BLaER1 treated with 17β-estradiol and CSF1 and Interleukin-3, amounts not matched to agents 10 nM and 100 nM (cell line): Measurements from ENCODE around the gene GALNT2.

Experiments used
- H3K27ac ChIP-seq, 11 experiments: shearing (Covaris generic); formaldehyde crosslinking; 2 replicates each; pipeline ENCODE4 v1.8.1; 2022
- H3K27me3 ChIP-seq, 11 experiments: shearing (Covaris generic); formaldehyde crosslinking; 2 replicates each; pipeline ENCODE4 v1.8.1; 2022
- H3K36me3 ChIP-seq, 11 experiments: shearing (Covaris generic); formaldehyde crosslinking; 2 replicates each; pipeline ENCODE4 v1.8.1; 2022
- H3K4me1 ChIP-seq, 10 experiments: shearing (Covaris generic); formaldehyde crosslinking; 2 replicates each; pipeline ENCODE4 v1.8.1; 2022
- H3K4me2 ChIP-seq, 11 experiments: shearing (Covaris generic); formaldehyde crosslinking; 2 replicates each; pipeline ENCODE4 v1.8.1; 2022
- H3K4me3 ChIP-seq, 10 experiments: shearing (Covaris generic); formaldehyde crosslinking; 2 replicates each; pipeline ENCODE4 v1.8.1; 2022
- H3K9ac ChIP-seq, 11 experiments: shearing (Covaris generic); formaldehyde crosslinking; 2 replicates each; pipeline ENCODE4 v1.8.1; 2022
- H3K9me3 ChIP-seq, 11 experiments: shearing (Covaris generic); formaldehyde crosslinking; replicated peaks in 1 of 11; 2 replicates each; pipeline ENCODE4 v1.8.1; 2022
- H4K20me1 ChIP-seq, 11 experiments: shearing (Covaris generic); formaldehyde crosslinking; 2 replicates each; pipeline ENCODE4 v1.8.1; 2022
- Cebpa-rat ChIP-seq, 11 experiments: shearing (Covaris generic); IDR thresholded peaks; 2 replicates each; pipeline ENCODE4 v1.8.1; 2022

The GALNT2 gene

GRCh38 chr1:230224101-230224960, 157.3 kb downstream of the GALNT2 start:
- no peak overlapping the region for H3K9ac ChIP-seq
- peaks cover 22 to 63% (median 52%) of the 10 kb centered on the region in 10 experiments for H3K4me1 ChIP-seq
- no peak for TF ChIP-seq Cebpa-rat (IDR thresholded peaks at IDR 0.05)
- H3K27me3 ChIP-seq: no peaks in the 10 kb centered on the region
- no peak overlapping the region for H3K4me3 ChIP-seq
- H4K20me1 ChIP-seq: peaks cover 0 to 81% (median 9%) of the 10 kb centered on the region in 11 experiments; a peak in 12 of 22 replicates
- no peaks in the 10 kb centered on the region for H3K9me3 ChIP-seq
- peak overlapping the region in 3 of 11 experiments; percentile 2 to 39 (median 20); a peak in 3 of 22 replicates for H3K27ac ChIP-seq
- peak overlapping the region in 7 of 11 experiments; percentile 9 to 32 (median 14); a peak in 11 of 22 replicates for H3K4me2 ChIP-seq
- H3K36me3 ChIP-seq: peaks cover 0 to 59% (median 22%) of the 10 kb centered on the region in 11 experiments; a peak in 13 of 22 replicates

- Histone ChIP-seq H3K9me3 (no peaks in the 10 kb centered on the region), H3K9ac (no peak overlapping the region), H4K20me1 (peaks cover 0 to 84% (median 8%) of the 10 kb centered on the region in 11 experiments; a peak in 10 of 22 replicates), H3K27ac (no peak overlapping the region), H3K4me1 (peaks cover 13 to 63% (median 52%) of the 10 kb centered on the region in 10 experiments), H3K4me3 (no peak overlapping the region), H3K27me3 (no peaks in the 10 kb centered on the region), H3K4me2 (no peak overlapping the region), H3K36me3 (peaks cover 0 to 73% (median 22%) of the 10 kb centered on the region in 11 experiments; a peak in 13 of 22 replicates)
- no peak for TF ChIP-seq Cebpa-rat (IDR thresholded peaks at IDR 0.05)
Measured at GRCh38 chr1:230226007-230226800, 159.2 kb downstream of the GALNT2 start.

GRCh38 chr1:230226814-230227213, 159.8 kb downstream of the GALNT2 start:
- Histone ChIP-seq H3K27ac (no peak overlapping the region), H4K20me1 (peaks cover 0 to 84% (median 8%) of the 10 kb centered on the region in 11 experiments; a peak in 10 of 22 replicates), H3K27me3 (no peaks in the 10 kb centered on the region), H3K4me1 (peaks cover 16 to 64% (median 53%) of the 10 kb centered on the region in 10 experiments), H3K36me3 (peaks cover 0 to 75% (median 22%) of the 10 kb centered on the region in 11 experiments; a peak in 13 of 22 replicates), H3K9me3 (no peaks in the 10 kb centered on the region), H3K9ac (no peak overlapping the region), H3K4me3 (no peak overlapping the region), H3K4me2 (no peak overlapping the region)
- TF ChIP-seq Cebpa-rat (IDR thresholded peaks at IDR 0.05): no peak

GRCh38 chr1:230228236-230228897, 161.3 kb downstream of the GALNT2 start:
- Histone ChIP-seq H3K4me3 (no peak overlapping the region), H3K4me1 (peaks cover 26 to 67% (median 51%) of the 10 kb centered on the region in 10 experiments), H3K9ac (no peak overlapping the region), H3K4me2 (no peak overlapping the region), H4K20me1 (peaks cover 0 to 82% (median 8%) of the 10 kb centered on the region in 11 experiments; a peak in 10 of 22 replicates), H3K36me3 (peaks cover 0 to 78% (median 22%) of the 10 kb centered on the region in 11 experiments; a peak in 13 of 22 replicates), H3K9me3 (no peaks in the 10 kb centered on the region), H3K27ac (no peak overlapping the region), H3K27me3 (no peaks in the 10 kb centered on the region)
- no peak for TF ChIP-seq Cebpa-rat (IDR thresholded peaks at IDR 0.05)

GRCh38 chr1:230230273-230230672, 163.2 kb downstream of the GALNT2 start:
- Histone ChIP-seq H3K4me3 (no peak overlapping the region), H3K9ac (no peak overlapping the region), H3K27ac (no peak overlapping the region), H3K4me1 (peaks cover 35 to 53% (median 44%) of the 10 kb centered on the region in 10 experiments), H3K36me3 (peaks cover 0 to 80% (median 21%) of the 10 kb centered on the region in 11 experiments; a peak in 15 of 22 replicates), H3K27me3 (no peaks in the 10 kb centered on the region), H3K4me2 (peak overlapping the region in 8 of 11 experiments; percentile 64 to 85 (median 78); a peak in 13 of 22 replicates), H4K20me1 (peaks cover 0 to 83% (median 8%) of the 10 kb centered on the region in 11 experiments; a peak in 10 of 22 replicates), H3K9me3 (no peaks in the 10 kb centered on the region)
- no peak for TF ChIP-seq Cebpa-rat (IDR thresholded peaks at IDR 0.05)

GRCh38 chr1:230230948-230231773, 164.1 kb downstream of the GALNT2 start:
- Histone ChIP-seq H3K36me3 (peaks cover 5 to 80% (median 26%) of the 10 kb centered on the region in 11 experiments; a peak in 20 of 22 replicates), H3K9me3 (no peaks in the 10 kb centered on the region), H3K4me1 (peaks cover 33 to 52% (median 41%) of the 10 kb centered on the region in 10 experiments), H4K20me1 (peaks cover 0 to 82% (median 5%) of the 10 kb centered on the region in 11 experiments; a peak in 10 of 22 replicates), H3K4me3 (peak overlapping the region in 3 of 10 experiments; percentile 8 to 46 (median 41); a peak in 5 of 20 replicates), H3K4me2 (peak overlapping the region; percentile 64 to 92 (median 81)), H3K9ac (peak overlapping the region in 4 of 11 experiments; percentile 29 to 67 (median 57); a peak in 7 of 22 replicates), H3K27me3 (no peaks in the 10 kb centered on the region), H3K27ac (peak overlapping the region in 6 of 11 experiments; percentile 36 to 54 (median 44); a peak in 7 of 22 replicates)
- TF ChIP-seq Cebpa-rat (IDR thresholded peaks at IDR 0.05): no peak

GRCh38 chr1:230231774-230232145, 164.7 kb downstream of the GALNT2 start:
- Histone ChIP-seq H3K9ac (peak overlapping the region in 10 of 11 experiments; percentile 13 to 67 (median 46); a peak in 15 of 22 replicates), H3K4me2 (peak overlapping the region; percentile 64 to 92 (median 81)), H4K20me1 (peaks cover 0 to 76% (median 5%) of the 10 kb centered on the region in 11 experiments; a peak in 8 of 22 replicates), H3K36me3 (peaks cover 11 to 80% (median 26%) of the 10 kb centered on the region in 11 experiments; a peak in 21 of 22 replicates), H3K4me1 (peaks cover 33 to 52% (median 41%) of the 10 kb centered on the region in 10 experiments), H3K9me3 (no peaks in the 10 kb centered on the region), H3K27me3 (no peaks in the 10 kb centered on the region), H3K4me3 (peak overlapping the region in 8 of 10 experiments; percentile 3 to 50 (median 32); a peak in 13 of 20 replicates), H3K27ac (peak overlapping the region in 9 of 11 experiments; percentile 32 to 54 (median 41); a peak in 18 of 22 replicates)
- TF ChIP-seq Cebpa-rat (IDR thresholded peaks at IDR 0.05): no peak
